Measurements from ENCODE around the gene FOXC2. TPM values are rescaled to one million over a fixed set of nuclear protein-coding genes. Genes with fewer than 3 reads are reported as not detected.
A peak's percentile ranks its signal among the peaks of the same experiment; 100 is the strongest.

FOXC2 gene
- total RNA-seq, 1 donor from 2014 or later = not detected

GRCh38 chr16:86566966-86567700 is 504 bp downstream of the FOXC2 start:
- Mint-ChIP-seq H3K27ac (ENCODE audit: unreplicated experiment) (no peak overlapping the region), H3K4me1 (ENCODE audit: low read depth, unreplicated experiment) (peaks cover 7% of the 10 kb centered on the region), H3K36me3 (ENCODE audit: unreplicated experiment) (no peaks in the 10 kb centered on the region), H3K27me3 (ENCODE audit: unreplicated experiment) (peaks cover 29% of the 10 kb centered on the region), H3K4me3 (ENCODE audit: unreplicated experiment) (no peak overlapping the region), H3K9me3 (ENCODE audit: unreplicated experiment) (peaks cover 6% of the 10 kb centered on the region)
- DNase-seq = peak; percentile 26
- TF ChIP-seq CTCF (IDR thresholded peaks at IDR 0.05; ENCODE audit: partially characterized antibody, unreplicated experiment) = no peak

GRCh38 chr16:86567701-86568581 is 1.3 kb downstream of the FOXC2 start:
- Mint-ChIP-seq H3K4me3 (ENCODE audit: unreplicated experiment) (no peak overlapping the region), H3K27ac (ENCODE audit: unreplicated experiment) (no peak overlapping the region), H3K36me3 (ENCODE audit: unreplicated experiment) (no peaks in the 10 kb centered on the region), H3K4me1 (ENCODE audit: low read depth, unreplicated experiment) (peaks cover 7% of the 10 kb centered on the region), H3K27me3 (ENCODE audit: unreplicated experiment) (peaks cover 31% of the 10 kb centered on the region), H3K9me3 (ENCODE audit: unreplicated experiment) (peaks cover 6% of the 10 kb centered on the region)
- DNase-seq = peak; percentile 44
- TF ChIP-seq CTCF (IDR thresholded peaks at IDR 0.05; ENCODE audit: partially characterized antibody, unreplicated experiment) = no peak

- TF ChIP-seq CTCF (IDR thresholded peaks at IDR 0.05; ENCODE audit: partially characterized antibody, unreplicated experiment) = no peak
- Mint-ChIP-seq H3K36me3 (ENCODE audit: unreplicated experiment) (no peaks in the 10 kb centered on the region), H3K4me1 (ENCODE audit: low read depth, unreplicated experiment) (peaks cover 7% of the 10 kb centered on the region), H3K4me3 (ENCODE audit: unreplicated experiment) (no peak overlapping the region), H3K9me3 (ENCODE audit: unreplicated experiment) (peaks cover 6% of the 10 kb centered on the region), H3K27ac (ENCODE audit: unreplicated experiment) (no peak overlapping the region), H3K27me3 (ENCODE audit: unreplicated experiment) (peaks cover 31% of the 10 kb centered on the region)
- DNase-seq = no peak
Observed at GRCh38 chr16:86568677-86569623, 2.3 kb downstream of the FOXC2 start.

- DNase-seq = no peak
- Mint-ChIP-seq H3K27ac (ENCODE audit: unreplicated experiment) (no peak overlapping the region), H3K4me1 (ENCODE audit: low read depth, unreplicated experiment) (peaks cover 4% of the 10 kb centered on the region), H3K4me3 (ENCODE audit: unreplicated experiment) (no peak overlapping the region), H3K27me3 (ENCODE audit: unreplicated experiment) (peaks cover 35% of the 10 kb centered on the region), H3K36me3 (ENCODE audit: unreplicated experiment) (no peaks in the 10 kb centered on the region), H3K9me3 (ENCODE audit: unreplicated experiment) (peaks cover 6% of the 10 kb centered on the region)
- no peak for TF ChIP-seq CTCF (IDR thresholded peaks at IDR 0.05; ENCODE audit: partially characterized antibody, unreplicated experiment)
Observed at GRCh38 chr16:86569701-86570447, 3.2 kb downstream of the FOXC2 start.
